K562 (cell line): Measurements from ENCODE around the gene PATJ. TPM values are rescaled to one million over a fixed set of nuclear protein-coding genes. Genes with fewer than 3 reads are reported as not detected.

Experiments
- ATAC-seq: fragments of 200-7000 bp; cut with Tn5 transposase; 3 replicates; pipeline ENCODE4 v1.9.1; 2020; ENCODE audit warnings: moderate library complexity
- BruUV-seq: library from RNA; stranded (reverse); fragments of 400-500 nt; replicated peaks from 2 replicates; lab custom pipeline; 2021; lab: Mats Ljungman, UMichigan
- CTCF ChIA-PET: fragments of 300-600 bp; formaldehyde crosslinking; extraction: SDS; loops from one replicate; lab custom pipeline; 2021; ENCODE audit warnings: low intra/inter-chr PET ratio; lab: Yijun Ruan, JAX
- POLR2A ChIA-PET: fragments of 300-600, 350-650 bp; sonication (Branson Sonifier 250); formaldehyde crosslinking; extraction: SDS; loops from one replicate; lab custom pipeline; 2021; ENCODE audit warnings: antibody characterized with exemption, inconsistent platforms; lab: Yijun Ruan, JAX
- DNase-seq, 4 experiments: peaks; one replicate each; pipeline versions ENCODE4 v3.0.0 to v3.0.0-alpha.2; 2011 to 2018; ENCODE audit warnings: low spot score in 3 of 4, mixed read lengths in 3 of 4; ENCODE audit errors: extremely low read depth in 1 of 4
- FAIRE-seq: peaks from 2 replicates; lab custom pipeline; 2011; peaks lifted over from hg19 to GRCh38; lab: Jason Lieb, UNC
- H2AFZ ChIP-seq: 2 replicates; pipeline ENCODE4 v1.6.0; 2011; ENCODE audit warnings: low read depth, low read length, control low read depth, inconsistent platforms
- H3K27ac ChIP-seq: fragments of 200-600 bp; 3 replicates; pipeline ENCODE4 v1.8.0; 2011; ENCODE audit warnings: low read depth, mild to moderate bottlenecking, control low read depth, inconsistent platforms, low read length, moderate library complexity, mixed read lengths; ENCODE audit errors: extremely low read depth
- H3K27me3 ChIP-seq, 2 experiments: fragments of 300-600 bp in 1 of 2; 2 replicates in 1 of 2; 3 replicates in 1 of 2; pipeline versions ENCODE4 v1.6.0 to v1.8.0; 2011; ENCODE audit warnings: inconsistent platforms in 2 of 2, low read length in 2 of 2, mild to moderate bottlenecking in 1 of 2, mixed read lengths in 1 of 2, moderate library complexity in 1 of 2; ENCODE audit not compliant: control insufficient read depth in 2 of 2, insufficient read depth in 2 of 2
- H3K36me3 ChIP-seq: fragments of 300-600 bp; 3 replicates; pipeline ENCODE4 v1.8.0; 2011; ENCODE audit warnings: mild to moderate bottlenecking, low read length, inconsistent platforms; ENCODE audit not compliant: control insufficient read depth, insufficient read depth
- H3K4me1 ChIP-seq, 2 experiments: fragments of 200-600 bp in 1 of 2; replicated peaks in 1 of 2; 2 replicates in 1 of 2; 3 replicates in 1 of 2; pipeline versions ENCODE4 v1.5.1 to v1.8.0; 2011; ENCODE audit warnings: inconsistent platforms in 2 of 2, low read length in 2 of 2, mild to moderate bottlenecking in 1 of 2, mixed read lengths in 1 of 2, moderate library complexity in 1 of 2; ENCODE audit not compliant: control insufficient read depth in 2 of 2, insufficient read depth in 2 of 2
- H3K4me2 ChIP-seq: 2 replicates; pipeline ENCODE4 v1.6.1; 2011; ENCODE audit warnings: low read length, control low read depth, inconsistent platforms, mixed read lengths; ENCODE audit not compliant: insufficient read depth
- H3K4me3 ChIP-seq: fragments of 200-600 bp; sonication (generic), shearing (Covaris generic); 2 replicates; pipeline ENCODE4 v1.5.1; 2016; ENCODE audit warnings: control low read depth, inconsistent platforms
- H3K79me2 ChIP-seq: fragments of 200-600 bp; 3 replicates; pipeline ENCODE4 v1.8.0; 2011; ENCODE audit warnings: low read length, inconsistent platforms; ENCODE audit not compliant: control insufficient read depth, insufficient read depth
- H3K9ac ChIP-seq, 2 experiments: 2 replicates each; pipeline versions ENCODE4 v1.6.0 to v1.6.1; 2011; ENCODE audit warnings: low read depth in 2 of 2, low read length in 2 of 2, control low read depth in 1 of 2, inconsistent platforms in 1 of 2, mild to moderate bottlenecking in 1 of 2, mixed read lengths in 1 of 2; ENCODE audit not compliant: insufficient read depth in 1 of 2
- H3K9me1 ChIP-seq: one replicate; pipeline ENCODE4 v1.6.0; 2011; ENCODE audit warnings: inconsistent platforms, mild to moderate bottlenecking, low read length, moderate library complexity; ENCODE audit not compliant: control insufficient read depth, insufficient read depth
- H3K9me3 ChIP-seq: replicated peaks from 2 replicates; pipeline ENCODE4 v1.5.1; 2011; ENCODE audit warnings: low read depth, low read length, inconsistent platforms; ENCODE audit not compliant: control insufficient read depth, insufficient read depth
- H4K20me1 ChIP-seq: replicated peaks from 2 replicates; pipeline ENCODE4 v1.6.1; 2011; ENCODE audit warnings: low read length, inconsistent platforms, mixed read lengths; ENCODE audit not compliant: control insufficient read depth, insufficient read depth
- BRCA1 ChIP-seq, 2 experiments: fragments of 450-650 bp in 1 of 2; sonication (generic) in 1 of 2; formaldehyde crosslinking in 1 of 2; IDR thresholded peaks; 2 replicates each; pipeline versions ENCODE4 v1.5.0 to v1.6.1; 2017 to 2020; ENCODE audit warnings: mild to moderate bottlenecking in 1 of 2, missing genetic modification reagents in 1 of 2
- CBX2 ChIP-seq: fragments of 200-600 bp; sonication (generic); IDR thresholded peaks from one replicate; pipeline ENCODE4 v1.6.1; 2012; ENCODE audit warnings: mild to moderate bottlenecking, low read length, inconsistent platforms; ENCODE audit not compliant: insufficient read depth, poor library complexity, severe bottlenecking
- CHD4 ChIP-seq: fragments of 200-600 bp; sonication (generic); IDR thresholded peaks from 3 replicates; pipeline ENCODE4 v1.6.1; 2012; ENCODE audit warnings: low read depth, mild to moderate bottlenecking, mixed read lengths, low read length, inconsistent platforms; ENCODE audit not compliant: insufficient read depth, insufficient replicate concordance, poor library complexity, severe bottlenecking
- DDX20 ChIP-seq: fragments of 450-650 bp; IDR thresholded peaks from 2 replicates; pipeline ENCODE4 v1.6.1; 2016; ENCODE audit warnings: missing genetic modification characterization, low read depth, mild to moderate bottlenecking, missing compliant biosample characterization, moderate library complexity
- GTF2F1 ChIP-seq: IDR thresholded peaks from 2 replicates; pipeline ENCODE4 v1.6.1; 2011; ENCODE audit warnings: low read depth, low read length, improper control_type of control experiment
- HDAC1 ChIP-seq, 2 experiments: fragments of 450-650 bp; IDR thresholded peaks; 2 replicates each; pipeline ENCODE4 v1.6.1; 2016 to 2017; ENCODE audit warnings: inconsistent platforms in 1 of 2, mild to moderate bottlenecking in 1 of 2, moderate library complexity in 1 of 2
- NFXL1 ChIP-seq: fragments of 450-650 bp; formaldehyde crosslinking; IDR thresholded peaks from 2 replicates; pipeline ENCODE4 v1.4.0; 2021; ENCODE audit warnings: mild to moderate bottlenecking
- PHF21A ChIP-seq: fragments of 450-650 bp; IDR thresholded peaks from 2 replicates; pipeline ENCODE4 v1.6.1; 2017; ENCODE audit warnings: low read depth, borderline replicate concordance
- RBM15 ChIP-seq: fragments of 200-400 bp; formaldehyde crosslinking; IDR thresholded peaks from 2 replicates; pipeline ENCODE4 v1.6.1; 2018; ENCODE audit warnings: mild to moderate bottlenecking, low read length, moderate library complexity; ENCODE audit not compliant: insufficient read depth
- RFX7 ChIP-seq: fragments of 250-450 bp; sonication (Bioruptor Pico); IDR thresholded peaks from 2 replicates; pipeline ENCODE4 v1.5.1; 2021; ENCODE audit warnings: mild to moderate bottlenecking
- TEAD2 ChIP-seq: fragments of 450-650 bp; IDR thresholded peaks from 2 replicates; pipeline ENCODE4 v1.6.1; 2016; ENCODE audit warnings: missing genetic modification characterization, control low read depth, missing compliant biosample characterization
- XRCC4 ChIP-seq: IDR thresholded peaks from one replicate; pipeline ENCODE4 v1.6.1; 2011; ENCODE audit not compliant: insufficient read depth, insufficient read length; ENCODE audit errors: extremely low read depth
- ZBED1 ChIP-seq: IDR thresholded peaks from 2 replicates; pipeline ENCODE4 v1.6.1; 2014
- ZBTB11 ChIP-seq, 3 experiments: fragments of 200-800 bp in 1 of 3; fragments of 250-450 bp in 1 of 3; fragments of 450-650 bp in 1 of 3; sonication (Bioruptor Pico) in 1 of 3; sonication (Bioruptor generic) in 1 of 3; formaldehyde crosslinking in 1 of 3; IDR thresholded peaks; 2 replicates each; pipeline versions ENCODE4 v1.6.1 to v1.8.0; 2016 to 2022; ENCODE audit warnings: mild to moderate bottlenecking in 2 of 3, missing genetic modification characterization in 2 of 3, missing compliant biosample characterization in 1 of 3, moderate library complexity in 1 of 3
- ZNF121 ChIP-seq: sonication (generic); formaldehyde crosslinking; conservative IDR thresholded peaks from 2 replicates; pipeline ENCODE4 v1.8.0; 2022; ENCODE audit warnings: missing genetic modification reagents
- ZNF174 ChIP-seq: fragments of 250-450 bp; sonication (Bioruptor Pico); IDR thresholded peaks from 2 replicates; pipeline ENCODE4 v1.4.0; 2020; ENCODE audit warnings: mild to moderate bottlenecking
- ZNF586 ChIP-seq: fragments of 450-650 bp; formaldehyde crosslinking; conservative IDR thresholded peaks from 2 replicates; pipeline ENCODE4 v1.4.0; 2020; ENCODE audit warnings: mild to moderate bottlenecking, moderate library complexity
- WGBS: fragments of 100-300 bp; shearing (Covaris generic); methylation state at CpG from one replicate; pipeline ENCODE4 v1.1.6; 2016; ENCODE audit warnings: low coverage, mixed read lengths; ENCODE audit not compliant: insufficient coverage; ENCODE audit errors: missing lambda C conversion rate; 5-methylcytosine and 5-hydroxymethylcytosine counted together
- in situ Hi-C: fragments of 300-500 bp; cut with MboI; formaldehyde crosslinking; loops from 4 replicates; pipeline ENCODE4 v1.15.0; 2018; ENCODE audit warnings: inconsistent platforms, mixed read lengths
- intact Hi-C: fragments of 100-400 bp; cut with micrococcal nuclease; formaldehyde crosslinking; loops from 2 replicates; pipeline ENCODE4 v1.14.2; 2022
- polyA plus RNA-seq, 8 experiments: library from polyadenylated mRNA; depleted of rRNA in 4 of 8; stranded (reverse) in 5 of 8; unstranded in 3 of 8; fragments of >200 nt; fragmentation: Nextera tagmentation in 2 of 8; fragmentation: Illumina TruSeq in 1 of 8; extraction: Ambion mirVana in 2 of 8; extraction: Trizol in 1 of 8; gene quantifications; 2 replicates each; pipeline versions ENCODE4 v1.2.1 to v1.2.3, GENCODE V29; 2011 to 2014; ENCODE audit warnings: inconsistent platforms in 1 of 8, missing spikeins in 1 of 8
- total RNA-seq, 7 experiments: library from RNA; depleted of rRNA in 6 of 7; stranded (reverse); fragments of >200 nt in 6 of 7; fragmentation: Illumina TruSeq in 2 of 7; extraction: Trizol in 2 of 7; gene quantifications; 2 replicates each; pipeline versions ENCODE4 v1.2.1 to v1.2.3, GENCODE V29; 2011 to 2021; ENCODE audit warnings: low replicate concordance in 1 of 7

The PATJ gene
- total and polyA plus RNA-seq, 9 of the 15 experiments (the other 6 are each of a cell fraction or from before 2014, with no cell fraction given) = 0.22 TPM; not detected in 8

- Histone ChIP-seq H3K4me2 (no peak overlapping the region), H2AFZ (no peak overlapping the region), H3K36me3 (no peaks in the 10 kb centered on the region), H3K79me2 (no peaks in the 10 kb centered on the region), H3K9me3 (no peaks in the 10 kb centered on the region), H3K27me3 (peaks cover 4% of the 10 kb centered on the region in 2 experiments; a peak in 1 of 5 replicates), H3K27ac (no peak overlapping the region), H3K4me3 (no peak overlapping the region), H3K9me1 (no peaks in the 10 kb centered on the region), H4K20me1 (no peaks in the 10 kb centered on the region), H3K4me1 (no peaks in the 10 kb centered on the region), H3K9ac (no peak overlapping the region)
- CTCF ChIA-PET = no interaction called here
- intact Hi-C loops (no loop called here), in situ Hi-C loops (no loop called here)
- POLR2A ChIA-PET = no interaction called here
- WGBS = 0% methylated on average over 1 of the region's 1 CpG
- no peak for FAIRE-seq
- BruUV-seq = no TSS peak
- no peak for DNase-seq
- TF ChIP-seq PHF21A (no peak), NFXL1 (CRISPR knock-in tag) (no peak), ZNF174 (CRISPR knock-in tag) (no peak), RBM15 (no peak), TEAD2 (no peak), DDX20 (no peak), RFX7 (CRISPR knock-in tag) (no peak), ZBED1 (no peak), CBX2 (no peak), BRCA1 (IDR thresholded peaks at IDR 0.05) (no peak), BRCA1 (CRISPR knock-in tag; IDR thresholded peaks at IDR 0.05) (no peak), XRCC4 (no peak), ZBTB11 (CRISPR knock-in tag; IDR thresholded peaks at IDR 0.05) (no peak), ZNF121 (CRISPR knock-in tag) (no peak), CHD4 (no peak), GTF2F1 (no peak), HDAC1 (IDR thresholded peaks at IDR 0.05) (no peak), ZNF586 (CRISPR knock-in tag) (no peak)
- ATAC-seq = no peak
These were observed 335.5 kb downstream of the PATJ start for GRCh38 chr1:62077821-62078220.
